Posterior cingulate gyrus (tissue), 11 donors: ENCODE measurements around the gene IDH3A.

ENCODE experiments used
- DNase-seq, 10 donors: peaks; one replicate each; pipeline versions ENCODE4 v3.0.0 to v3.0.0-alpha.2; 2020 to 2021; ENCODE audit warnings: mixed read lengths in 3 of 10
- intact Hi-C: fragments of 100-400 bp; cut with DNase I; formaldehyde crosslinking; loops from one replicate; pipeline ENCODE4 v1.15.1; 2023

The IDH3A gene

DNA sequence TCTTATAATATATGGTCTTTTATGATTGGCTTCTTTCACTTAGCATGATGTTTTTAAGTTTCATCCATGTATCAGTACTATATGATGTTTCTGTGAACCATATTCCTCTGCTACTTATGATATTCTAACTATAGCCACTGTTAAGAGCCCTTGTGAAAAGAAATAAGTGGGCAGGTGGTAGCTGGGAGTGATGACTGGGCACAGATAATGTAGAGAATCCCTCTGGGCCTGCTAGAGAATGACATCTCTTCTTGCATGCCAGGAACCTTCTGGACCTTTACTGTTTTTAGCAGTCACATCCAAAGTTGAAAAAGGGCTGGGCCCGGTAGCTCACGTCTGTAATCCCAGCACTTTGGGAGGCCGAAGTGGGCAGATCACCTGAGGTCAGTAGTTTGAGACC, 10.2 kb downstream of the IDH3A start:
- DNase-seq = no peak
- intact Hi-C loops = no loop called here

DNA sequence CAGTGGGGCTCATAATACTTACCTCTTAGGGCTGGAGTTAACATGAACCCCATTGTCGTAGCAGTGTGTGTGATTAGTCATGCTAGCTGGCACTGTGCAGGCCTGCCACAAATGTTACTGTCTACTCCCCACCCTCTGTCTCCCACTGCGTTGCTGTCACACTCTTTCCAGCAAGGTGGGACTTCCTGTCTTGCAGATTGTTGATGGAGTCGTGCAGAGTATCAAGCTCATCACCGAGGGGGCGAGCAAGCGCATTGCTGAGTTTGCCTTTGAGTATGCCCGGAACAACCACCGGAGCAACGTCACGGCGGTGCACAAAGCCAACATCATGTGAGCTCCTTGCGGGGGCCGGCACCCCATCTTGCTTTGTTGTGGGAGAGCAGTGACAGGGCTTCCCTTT, 12.9 kb downstream of the IDH3A start:
- intact Hi-C loops = no loop called here
- peak in 5 of 10 donors; percentile 44 to 84 (median 50) for DNase-seq

DNA sequence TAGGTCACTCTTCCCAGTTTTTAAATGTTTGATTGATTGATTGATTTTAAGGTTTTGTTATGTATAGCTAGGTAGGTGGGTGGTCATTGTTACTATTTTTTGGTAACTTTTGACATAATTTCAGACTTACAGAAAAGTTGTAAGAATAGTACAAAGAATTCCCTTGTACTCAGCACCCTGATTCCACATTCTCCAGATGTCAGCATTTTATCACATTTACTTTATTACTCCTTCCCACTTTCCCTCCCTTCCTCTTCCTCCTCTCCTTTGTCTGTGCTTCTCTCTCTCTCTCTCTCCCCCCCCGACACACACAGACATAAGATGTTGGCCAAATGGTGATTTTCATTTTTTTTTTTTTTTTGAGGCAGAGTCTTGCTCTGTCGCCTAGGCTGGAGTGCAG, 14.8 kb downstream of the IDH3A start:
- intact Hi-C loops = no loop called here
- no peak for DNase-seq

DNA sequence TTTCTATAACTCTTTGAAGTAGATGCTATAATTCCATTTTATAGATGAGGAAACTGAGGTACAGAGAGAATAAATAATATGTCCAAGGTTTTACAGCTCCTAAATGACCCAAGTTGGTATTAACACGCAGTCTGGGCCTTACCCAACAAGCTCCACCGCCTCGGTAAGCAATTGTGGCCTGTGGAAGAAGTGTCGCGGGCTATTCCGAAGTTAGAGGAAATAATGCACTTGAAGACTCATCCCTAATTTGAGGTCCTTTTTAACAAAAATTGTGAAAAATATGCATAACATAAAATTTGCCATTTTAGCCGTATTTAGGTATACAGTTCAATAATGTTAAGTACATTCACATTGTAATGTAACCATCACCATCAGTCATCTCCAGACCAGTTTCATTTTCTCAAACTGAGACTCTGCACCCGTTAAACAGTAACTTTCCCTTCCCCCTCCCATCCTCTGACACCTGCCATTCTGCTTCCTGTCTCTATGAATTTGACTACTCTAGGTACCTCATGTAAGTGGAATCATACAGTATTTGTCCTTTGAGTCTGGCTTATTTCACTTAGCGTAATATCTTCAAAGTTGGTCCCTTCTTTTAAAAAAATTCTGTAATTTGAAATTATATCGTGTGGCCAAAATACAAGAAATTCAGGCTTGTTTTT, 18.2 kb downstream of the IDH3A start:
- no peak for DNase-seq
- intact Hi-C loops = no loop called here

- DNase-seq = no peak
- intact Hi-C loops = no loop called here
These were observed 19.4 kb downstream of the IDH3A start for GRCh38 chr15:78168608-78169007.

- no peak for DNase-seq
- intact Hi-C loops = no loop called here
These were observed 21.9 kb downstream of the IDH3A start for GRCh38 chr15:78170848-78171773.

DNA sequence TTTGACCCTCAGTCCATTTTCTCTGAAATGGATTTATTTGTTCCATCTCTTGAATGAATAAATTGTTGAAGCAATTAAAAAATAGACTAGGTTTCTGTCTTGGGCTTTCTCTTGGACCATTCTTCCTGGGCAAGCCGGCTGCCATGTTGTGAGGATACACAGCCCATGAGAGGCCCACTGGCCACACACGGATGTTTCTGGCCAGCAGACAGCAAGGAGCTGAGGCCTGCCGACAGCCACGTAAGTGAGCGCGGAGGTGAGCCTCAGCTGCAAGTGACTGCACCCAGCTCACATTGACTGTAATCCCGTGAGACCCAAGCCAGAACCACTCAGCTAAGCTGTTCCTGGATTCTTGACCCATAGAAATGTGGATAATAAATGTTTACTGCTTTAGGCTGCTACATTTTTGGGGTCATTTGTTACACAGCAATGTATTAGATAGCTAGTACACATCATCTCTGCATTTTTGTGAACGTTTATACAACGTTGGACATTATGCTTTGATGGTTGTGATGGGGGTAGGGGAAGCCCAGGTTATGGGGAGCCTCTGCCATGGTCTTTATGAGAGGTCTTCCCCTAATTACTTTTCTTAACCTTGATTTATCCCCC, 22.8 kb downstream of the IDH3A start:
- no peak for DNase-seq
- intact Hi-C loops = no loop called here

- intact Hi-C loops = no loop called here
These were observed 25.2 kb downstream of the IDH3A start for GRCh38 chr15:78174401-78174800.

DNA sequence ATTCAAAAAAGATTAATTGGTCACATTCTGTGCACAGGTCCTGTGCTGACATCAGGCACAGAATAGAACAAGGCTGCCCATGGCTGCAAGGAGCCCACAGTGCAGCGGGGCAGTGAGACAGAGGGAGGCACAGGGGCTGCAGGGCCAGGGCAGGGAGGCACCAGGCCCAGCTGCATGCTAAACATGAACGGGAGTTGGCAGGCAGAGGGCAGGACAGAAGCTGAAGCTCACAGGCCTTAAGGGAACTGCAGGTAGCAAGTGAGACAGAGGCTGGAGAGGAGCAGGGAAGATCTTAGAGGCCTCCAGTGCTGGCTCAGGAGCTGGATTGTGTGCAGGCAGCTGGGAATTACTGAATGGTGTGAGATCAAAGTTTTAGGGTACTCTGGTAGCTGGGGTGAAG, 26.2 kb downstream of the IDH3A start:
- intact Hi-C loops = loop anchor here (5.0 kb wide), 1 partner anchor 43 kb away; the partner anchor contains the start of gene CIB2
- DNase-seq = no peak

More at GRCh38 chr15:78174401-78174800, 25.2 kb downstream of the IDH3A start:
- no peak for DNase-seq

- DNase-seq = peak in 7 of 10 donors; percentile 36 to 92 (median 72)
- intact Hi-C loops = loop anchor here (1.0 to 5.0 kb wide), 2 partner anchors 45 to 64 kb away; partner anchors contain the start of gene CIB2
These were observed 28.3 kb downstream of the IDH3A start for GRCh38 chr15:78177447-78177873.

- DNase-seq = no peak
- intact Hi-C loops = loop anchor here (5.0 kb wide), 1 partner anchor 46 kb away; the partner anchor contains the start of gene CIB2
These were observed 28.9 kb downstream of the IDH3A start for GRCh38 chr15:78178064-78178463.

- intact Hi-C loops = loop anchor here (5.0 kb wide), 1 partner anchor 47 kb away; the partner anchor contains the start of gene CIB2
- no peak for DNase-seq
These were observed 30.2 kb downstream of the IDH3A start for GRCh38 chr15:78179286-78179840.

- intact Hi-C loops = loop anchor here (5.0 kb wide), 1 partner anchor 48 kb away; the partner anchor contains the start of gene CIB2
These were observed 30.7 kb downstream of the IDH3A start for GRCh38 chr15:78179906-78180305.

DNA sequence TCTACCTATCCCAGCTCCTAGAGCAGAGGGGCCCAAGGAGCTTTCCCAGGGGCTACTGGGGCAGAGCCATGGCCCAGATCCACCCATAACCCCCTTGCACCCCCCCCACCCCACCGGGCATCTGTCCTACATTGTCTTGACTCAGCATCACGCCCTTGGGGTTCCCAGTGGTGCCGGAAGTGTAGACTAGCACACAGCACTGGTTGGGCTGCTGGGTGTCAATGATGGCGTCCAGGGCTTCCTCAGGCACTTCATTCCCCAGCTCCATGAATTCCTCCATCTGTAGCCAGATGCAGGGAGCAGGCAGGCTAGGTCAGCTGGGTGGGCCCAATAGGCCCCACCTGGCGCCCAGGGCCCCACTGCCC, 33.2 kb downstream of the IDH3A start:
- intact Hi-C loops = no loop called here
- no peak for DNase-seq

More at GRCh38 chr15:78179906-78180305, 30.7 kb downstream of the IDH3A start:
- no peak for DNase-seq

DNA sequence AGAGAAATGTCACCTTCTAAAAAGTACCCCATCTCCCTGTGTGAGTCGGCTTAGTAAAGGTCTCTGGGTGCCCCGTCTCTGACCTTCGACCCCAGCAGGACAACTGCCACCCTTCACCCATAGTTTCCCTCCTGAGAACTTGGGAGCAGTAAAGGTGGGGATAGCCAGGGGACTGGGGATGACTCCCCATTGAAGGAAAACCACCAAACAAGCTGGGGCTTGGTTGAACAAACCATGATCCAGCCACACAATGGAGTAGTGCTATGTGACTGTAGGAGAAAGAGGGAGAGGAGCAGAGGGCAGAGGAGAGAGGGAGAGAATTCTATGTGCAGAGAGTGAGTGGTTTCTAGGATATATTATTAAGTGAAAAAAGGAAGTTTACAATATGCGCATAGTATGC, 33.7 kb downstream of the IDH3A start:
- DNase-seq = no peak
- intact Hi-C loops = no loop called here

DNA sequence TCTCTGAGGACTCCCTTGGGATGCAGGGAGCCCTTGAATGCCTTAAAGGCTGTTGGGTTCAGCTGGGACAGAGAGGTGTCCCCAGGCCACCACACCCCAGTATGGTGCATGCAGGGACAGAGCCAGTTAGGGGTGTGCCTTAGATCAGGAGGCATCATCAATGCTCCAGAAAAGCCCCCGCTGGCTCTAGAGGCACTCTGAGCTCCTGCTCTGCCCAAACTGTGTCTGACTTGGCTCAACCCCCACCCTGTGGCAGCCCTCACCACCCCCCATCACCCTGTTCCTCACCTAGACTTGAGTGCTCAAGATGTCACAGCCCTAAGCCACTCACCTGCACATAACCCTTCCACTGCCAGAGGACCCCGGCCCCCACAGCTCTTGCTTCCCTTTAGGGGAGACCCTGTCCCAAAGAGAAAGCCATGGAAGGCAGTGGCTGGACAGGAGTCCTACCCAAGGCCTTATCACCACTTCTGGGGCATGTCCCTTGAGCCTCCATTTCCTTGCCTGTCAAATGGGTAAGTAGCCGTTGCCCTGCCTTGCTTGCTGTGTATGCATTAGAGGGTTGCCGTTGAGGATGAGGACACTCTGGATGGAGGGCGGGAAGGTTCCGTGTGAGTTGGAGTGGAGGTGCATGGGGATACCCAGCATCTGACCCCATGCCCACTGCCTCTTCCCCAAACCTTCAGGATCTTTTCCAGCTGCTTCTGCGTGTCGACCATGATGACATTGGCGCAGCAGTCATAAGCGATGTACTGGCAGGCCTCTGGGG, 43.8 kb downstream of the IDH3A start:
- DNase-seq = peak in 1 of 10 donors; percentile 0
- intact Hi-C loops = no loop called here

- DNase-seq = peak in 2 of 10 donors; percentile 2 to 7
- intact Hi-C loops = no loop called here
These were observed 44.8 kb downstream of the IDH3A start for GRCh38 chr15:78193731-78194567.

DNA sequence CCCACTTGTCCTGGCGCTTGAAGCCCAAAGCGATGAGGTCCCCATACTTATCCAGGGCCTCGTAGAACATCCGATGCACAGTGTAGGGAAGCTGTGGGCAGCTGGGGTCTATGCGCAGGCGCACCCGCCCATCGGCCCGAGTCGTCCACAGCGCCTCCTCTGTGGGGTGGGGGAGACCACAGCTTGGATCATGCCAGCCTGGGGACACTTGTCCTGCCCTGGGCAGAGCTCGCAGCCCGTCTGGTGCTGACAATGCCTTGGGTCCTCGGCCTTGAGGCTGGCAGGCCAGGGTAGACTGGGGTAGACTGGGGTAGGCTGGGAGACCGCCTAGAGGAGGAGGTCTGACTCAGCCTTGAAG, 45.4 kb downstream of the IDH3A start:
- intact Hi-C loops = no loop called here
- DNase-seq = no peak

DNA sequence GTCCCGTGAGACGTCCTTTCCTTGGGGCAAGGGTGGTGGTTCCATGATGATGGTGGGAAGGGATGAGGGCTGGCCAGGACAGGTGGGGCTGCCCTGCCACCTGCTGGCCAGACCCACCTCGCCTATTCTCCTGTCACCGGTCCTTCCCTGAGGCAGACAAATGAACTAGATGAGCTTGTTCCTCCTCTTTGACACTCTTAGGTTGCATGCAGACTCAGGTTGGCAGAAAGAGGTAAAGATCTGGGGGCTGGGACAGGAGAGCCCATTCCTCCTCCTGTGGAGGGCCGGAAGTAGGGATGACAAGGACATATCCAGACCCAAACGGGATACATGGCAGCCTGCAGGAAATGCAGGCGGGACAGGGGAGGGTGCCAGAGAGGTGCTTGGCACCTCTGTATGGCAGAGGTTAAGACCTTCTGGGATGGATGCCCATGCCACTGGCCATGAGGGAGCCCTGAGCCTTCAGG, 46.6 kb downstream of the IDH3A start:
- intact Hi-C loops = no loop called here
- DNase-seq = peak in 2 of 10 donors; percentile 14 to 73
